MG63 (cell line): ENCODE results near the gene GRK4. TPM values are rescaled to one million over a fixed set of nuclear protein-coding genes. Genes with fewer than 3 reads are reported as not detected.

Experiments used
- DNase-seq: peaks from one replicate; pipeline ENCODE4 v3.0.0-alpha.2; 2020
- H3K27me3 ChIP-seq: fragments of 250-450 bp; sonication (Bioruptor Pico); 2 replicates; pipeline ENCODE4 v1.5.1; 2020; ENCODE audit warnings: mild to moderate bottlenecking, moderate library complexity
- H3K36me3 ChIP-seq: fragments of 250-450 bp; sonication (Bioruptor Pico); 2 replicates; pipeline ENCODE4 v1.5.1; 2020; ENCODE audit warnings: mild to moderate bottlenecking, moderate library complexity
- H3K4me3 ChIP-seq: fragments of 250-450 bp; sonication (Bioruptor Pico); 2 replicates; pipeline ENCODE4 v1.5.1; 2020; ENCODE audit warnings: mild to moderate bottlenecking, moderate library complexity
- H3K9me3 ChIP-seq: fragments of 250-450 bp; sonication (Bioruptor Pico); 2 replicates; pipeline ENCODE4 v1.5.1; 2020; ENCODE audit warnings: mild to moderate bottlenecking, moderate library complexity
- total RNA-seq: library from RNA; depleted of rRNA; stranded (reverse); fragments of >200 nt; shearing (Covaris generic); gene quantifications from 2 replicates; pipeline ENCODE4 v1.2.3, GENCODE V29; 2014; ENCODE audit warnings: low replicate concordance

Gene GRK4
- total RNA-seq, 1 experiment from 2014 or later: 2.6 TPM

DNA sequence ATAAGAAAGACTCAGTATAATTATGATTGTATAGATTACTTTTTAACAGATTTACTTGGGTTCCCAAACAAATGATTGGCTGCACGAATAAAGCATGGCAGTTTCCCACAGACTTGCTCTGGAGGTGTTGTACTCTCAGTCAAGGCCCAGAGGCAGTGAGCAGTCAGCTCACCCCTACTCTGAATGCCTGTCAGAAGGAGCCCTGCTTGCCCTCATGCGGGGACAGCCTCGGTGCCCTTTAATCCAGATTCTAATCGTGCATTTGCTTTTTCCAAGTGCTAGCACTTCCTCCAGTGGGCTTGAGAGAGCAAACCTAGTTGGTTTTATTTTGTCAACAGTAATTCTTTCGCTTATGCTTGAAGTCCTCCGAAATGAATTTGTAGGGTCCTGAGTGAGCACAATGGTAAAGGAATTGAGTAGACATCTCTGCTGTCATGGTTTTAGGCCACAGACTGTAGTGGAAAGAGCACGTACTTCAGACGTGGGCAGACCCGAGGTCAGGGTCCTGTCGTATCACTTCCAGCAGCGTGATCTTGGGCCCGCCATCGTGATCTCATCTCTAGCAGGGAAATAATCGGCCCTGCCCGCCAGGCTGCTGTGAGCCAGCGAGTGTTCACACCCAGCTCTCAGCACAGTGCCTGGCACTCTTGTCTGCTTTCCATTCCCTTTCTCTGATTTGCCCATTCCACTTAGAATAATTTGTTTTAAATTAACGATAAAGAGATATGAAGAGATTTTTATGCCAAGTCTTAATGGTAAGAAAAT is 48.3 kb downstream of the GRK4 start:
- DNase-seq: no peak
- H3K36me3 ChIP-seq: no peaks in the 10 kb centered on the region

GRCh38 chr4:3013323-3013722 is 50.0 kb downstream of the GRK4 start:
- Histone ChIP-seq H3K4me3 (no peak overlapping the region), H3K9me3 (no peaks in the 10 kb centered on the region), H3K27me3 (no peaks in the 10 kb centered on the region), H3K36me3 (no peaks in the 10 kb centered on the region)
- no peak for DNase-seq

More for the DNA sequence above, 48.3 kb downstream of the GRK4 start:
- no peak overlapping the region for H3K4me3 ChIP-seq
- no peaks in the 10 kb centered on the region for H3K9me3 ChIP-seq
- H3K27me3 ChIP-seq: no peaks in the 10 kb centered on the region

- H3K36me3 ChIP-seq: no peaks in the 10 kb centered on the region
- H3K9me3 ChIP-seq: no peaks in the 10 kb centered on the region
- no peaks in the 10 kb centered on the region for H3K27me3 ChIP-seq
- no peak for DNase-seq
- no peak overlapping the region for H3K4me3 ChIP-seq
Observed at GRCh38 chr4:3013839-3014350, 50.5 kb downstream of the GRK4 start.

GRCh38 chr4:3016961-3017360 is 53.6 kb downstream of the GRK4 start:
- Histone ChIP-seq H3K27me3 (no peaks in the 10 kb centered on the region), H3K4me3 (no peak overlapping the region), H3K9me3 (no peaks in the 10 kb centered on the region), H3K36me3 (no peaks in the 10 kb centered on the region)
- no peak for DNase-seq

- Histone ChIP-seq H3K36me3 (no peaks in the 10 kb centered on the region), H3K4me3 (no peak overlapping the region), H3K27me3 (no peaks in the 10 kb centered on the region), H3K9me3 (no peaks in the 10 kb centered on the region)
- no peak for DNase-seq
Observed at GRCh38 chr4:3017504-3017903, 54.1 kb downstream of the GRK4 start.

DNA sequence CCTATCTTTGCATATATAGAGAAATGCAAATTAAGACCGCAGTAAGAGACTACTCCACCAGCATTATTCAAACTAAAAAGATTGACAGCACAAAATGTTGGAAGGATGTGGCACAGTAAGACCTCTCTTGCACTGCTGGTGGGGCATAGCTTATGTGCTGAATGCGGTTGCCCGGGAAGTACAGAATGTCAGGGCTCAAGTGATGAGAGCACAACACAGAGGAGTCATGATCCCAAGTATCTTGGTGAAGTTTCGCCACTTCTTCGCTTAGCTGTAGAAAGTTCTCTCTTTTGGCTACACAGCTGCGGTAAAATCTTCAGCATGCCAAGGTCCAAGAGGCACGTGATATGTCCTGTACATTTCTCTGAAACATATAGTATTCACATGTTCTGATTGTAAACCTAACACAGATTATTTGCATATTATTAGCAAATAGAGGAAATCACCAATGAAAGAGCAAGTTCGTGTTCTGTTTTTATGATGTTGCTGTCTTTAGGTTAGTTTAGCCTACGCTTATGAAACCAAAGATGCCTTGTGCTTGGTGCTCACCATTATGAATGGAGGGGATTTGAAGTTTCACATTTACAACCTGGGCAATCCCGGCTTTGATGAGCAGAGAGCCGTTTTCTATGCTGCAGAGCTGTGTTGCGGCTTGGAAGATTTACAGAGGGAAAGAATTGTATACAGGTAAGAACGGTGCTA is 55.9 kb downstream of the GRK4 start:
- Histone ChIP-seq H3K36me3 (no peaks in the 10 kb centered on the region), H3K27me3 (no peaks in the 10 kb centered on the region), H3K4me3 (no peak overlapping the region), H3K9me3 (no peaks in the 10 kb centered on the region)
- DNase-seq: no peak

- no peaks in the 10 kb centered on the region for H3K27me3 ChIP-seq
- no peaks in the 10 kb centered on the region for H3K36me3 ChIP-seq
- H3K9me3 ChIP-seq: no peaks in the 10 kb centered on the region
- no peak overlapping the region for H3K4me3 ChIP-seq
- DNase-seq: no peak
Observed at GRCh38 chr4:3021127-3021526, 57.8 kb downstream of the GRK4 start.

DNA sequence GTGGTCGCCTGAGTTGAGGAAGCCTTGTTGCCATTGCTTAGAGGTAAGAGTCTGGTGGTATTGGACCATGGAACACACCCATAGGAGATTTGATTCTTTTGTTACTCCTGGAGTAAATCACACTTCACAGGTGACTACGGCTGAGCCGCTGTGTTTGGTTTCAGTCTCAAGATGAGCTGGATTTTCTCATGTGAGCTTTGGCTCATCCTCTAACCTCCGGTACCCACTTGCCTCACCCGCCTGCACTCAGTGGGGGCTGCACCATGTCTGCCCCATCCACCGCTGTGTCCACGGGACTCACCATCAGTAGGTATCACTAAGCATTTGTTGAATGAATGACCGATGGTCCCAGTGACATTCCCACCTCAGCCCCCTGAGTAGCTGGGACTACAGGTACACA is 58.3 kb downstream of the GRK4 start:
- Histone ChIP-seq H3K36me3 (no peaks in the 10 kb centered on the region), H3K4me3 (no peak overlapping the region), H3K9me3 (no peaks in the 10 kb centered on the region), H3K27me3 (no peaks in the 10 kb centered on the region)
- no peak for DNase-seq

DNA sequence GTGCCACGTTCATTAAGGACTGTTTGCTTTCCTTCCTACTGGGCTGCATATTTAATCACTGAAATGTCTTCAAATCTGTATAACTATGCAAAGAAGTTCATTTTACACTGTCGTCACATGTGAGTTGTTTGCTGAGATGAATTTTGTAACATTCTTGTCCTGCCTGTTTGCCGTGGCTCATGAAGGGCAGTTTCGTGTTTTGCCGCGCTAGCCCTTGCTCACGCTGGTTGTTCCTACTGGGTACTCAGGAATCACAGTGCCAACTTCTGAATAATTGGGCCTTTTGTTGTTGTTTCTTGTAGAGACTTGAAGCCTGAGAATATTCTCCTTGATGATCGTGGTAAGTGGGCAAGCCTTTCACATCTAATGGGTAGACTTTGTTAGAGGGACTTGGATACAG is 58.7 kb downstream of the GRK4 start:
- Histone ChIP-seq H3K4me3 (no peak overlapping the region), H3K36me3 (no peaks in the 10 kb centered on the region), H3K27me3 (no peaks in the 10 kb centered on the region), H3K9me3 (no peaks in the 10 kb centered on the region)
- DNase-seq: no peak

DNA sequence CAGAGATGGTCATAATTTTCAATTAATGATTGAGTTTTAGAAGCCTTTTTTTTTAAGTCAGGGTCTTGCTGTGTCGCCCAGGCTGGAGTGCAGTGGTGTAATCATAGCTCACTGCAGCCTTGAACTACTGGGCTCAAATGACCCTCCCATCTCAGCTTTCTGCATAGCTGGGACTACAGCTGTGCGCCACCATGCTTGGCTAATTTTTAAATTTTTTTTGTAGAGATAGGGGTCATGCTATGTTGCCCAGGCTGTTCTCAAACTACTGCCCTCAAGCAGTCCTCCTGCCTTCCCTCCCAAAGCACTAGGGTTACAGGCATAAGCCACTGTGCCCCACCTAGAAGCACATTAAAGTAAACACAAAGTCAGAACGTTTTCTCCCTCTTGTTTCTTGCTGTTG is 59.3 kb downstream of the GRK4 start:
- H3K27me3 ChIP-seq: no peaks in the 10 kb centered on the region
- no peak overlapping the region for H3K4me3 ChIP-seq
- no peaks in the 10 kb centered on the region for H3K36me3 ChIP-seq
- no peak for DNase-seq
- no peaks in the 10 kb centered on the region for H3K9me3 ChIP-seq

- no peak for DNase-seq
- Histone ChIP-seq H3K4me3 (no peak overlapping the region), H3K27me3 (no peaks in the 10 kb centered on the region), H3K9me3 (no peaks in the 10 kb centered on the region), H3K36me3 (no peaks in the 10 kb centered on the region)
Observed at GRCh38 chr4:3025881-3026280, 62.5 kb downstream of the GRK4 start.

- no peaks in the 10 kb centered on the region for H3K9me3 ChIP-seq
Observed at GRCh38 chr4:3026540-3026939, 63.2 kb downstream of the GRK4 start.

GRCh38 chr4:3029464-3029863 is 66.1 kb downstream of the GRK4 start:
- H3K9me3 ChIP-seq: no peaks in the 10 kb centered on the region
- DNase-seq: no peak

More at GRCh38 chr4:3026540-3026939, 63.2 kb downstream of the GRK4 start:
- Histone ChIP-seq H3K36me3 (no peaks in the 10 kb centered on the region), H3K27me3 (no peaks in the 10 kb centered on the region), H3K4me3 (no peak overlapping the region)
- no peak for DNase-seq

GRCh38 chr4:3030566-3031356 is 67.4 kb downstream of the GRK4 start:
- DNase-seq: no peak
- Histone ChIP-seq H3K36me3 (no peaks in the 10 kb centered on the region), H3K27me3 (no peaks in the 10 kb centered on the region), H3K4me3 (no peak overlapping the region), H3K9me3 (no peaks in the 10 kb centered on the region)

More at GRCh38 chr4:3029464-3029863, 66.1 kb downstream of the GRK4 start:
- Histone ChIP-seq H3K4me3 (no peak overlapping the region), H3K36me3 (no peaks in the 10 kb centered on the region), H3K27me3 (no peaks in the 10 kb centered on the region)

DNA sequence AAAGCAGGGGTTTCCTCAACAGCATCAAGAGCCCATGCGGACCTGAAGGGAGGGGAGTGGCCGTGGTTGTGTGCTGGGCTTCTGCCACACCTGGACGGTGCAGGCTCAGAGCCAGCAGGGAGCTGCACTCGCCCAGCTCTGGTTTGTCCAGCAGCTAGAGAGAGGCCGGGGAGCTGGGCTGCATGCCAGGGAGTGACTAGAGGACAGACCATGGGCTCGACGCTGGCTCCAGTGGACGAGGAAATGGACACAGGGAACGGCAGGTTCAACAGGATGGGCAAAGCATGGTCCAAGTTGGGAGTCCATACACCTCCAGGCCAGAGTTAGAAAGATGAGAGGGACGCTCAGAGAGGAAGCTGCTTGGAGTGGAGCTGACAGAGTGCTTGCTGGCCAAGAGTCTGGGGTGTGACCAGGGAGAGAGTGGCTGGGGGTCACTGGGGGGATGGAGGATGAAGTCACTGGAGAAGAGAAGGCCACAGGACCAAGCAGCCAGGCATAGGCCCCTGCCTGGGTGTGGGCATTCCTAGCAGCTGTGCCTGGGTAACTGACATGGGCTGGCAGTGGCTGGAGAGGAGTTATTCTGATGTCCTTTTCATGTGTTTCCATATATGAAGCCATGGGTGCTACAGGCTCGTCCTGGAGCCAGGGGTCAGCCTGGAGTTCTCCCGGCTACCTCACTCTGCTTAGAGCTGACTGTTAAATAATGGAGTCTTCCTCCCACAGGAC is 68.1 kb downstream of the GRK4 start:
- H3K4me3 ChIP-seq: no peak overlapping the region
- H3K36me3 ChIP-seq: no peaks in the 10 kb centered on the region
- H3K27me3 ChIP-seq: no peaks in the 10 kb centered on the region
- H3K9me3 ChIP-seq: no peaks in the 10 kb centered on the region
- DNase-seq: no peak

DNA sequence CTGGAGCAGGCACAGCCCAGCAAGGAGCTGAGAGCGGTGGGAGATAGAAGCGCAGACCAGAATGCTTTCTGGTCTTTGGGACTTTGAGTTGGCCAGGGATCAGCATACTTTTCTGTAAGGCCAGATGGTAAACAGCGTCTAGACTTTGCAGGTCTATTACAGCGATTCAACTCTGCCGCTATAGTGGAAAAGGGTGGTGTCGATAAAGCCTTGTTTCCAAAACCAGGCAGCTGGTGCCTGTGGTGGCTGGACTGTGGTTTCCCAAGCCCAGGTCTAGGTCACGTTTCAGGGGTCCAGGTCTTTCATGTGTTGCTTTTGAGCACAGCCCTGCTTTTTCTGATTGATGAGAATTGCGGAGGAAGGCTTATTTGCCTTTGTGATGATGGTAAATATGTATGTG is 70.9 kb downstream of the GRK4 start:
- Histone ChIP-seq H3K9me3 (no peaks in the 10 kb centered on the region), H3K27me3 (no peaks in the 10 kb centered on the region), H3K4me3 (no peak overlapping the region), H3K36me3 (no peaks in the 10 kb centered on the region)
- no peak for DNase-seq
